ENCODE results near the gene EPHA6. TPM values are rescaled to one million over a fixed set of nuclear protein-coding genes. Genes with fewer than 3 reads are reported as not detected.

EPHA6 gene
- total RNA-seq, 1 experiment from 2014 or later = 0.61 TPM

DNA sequence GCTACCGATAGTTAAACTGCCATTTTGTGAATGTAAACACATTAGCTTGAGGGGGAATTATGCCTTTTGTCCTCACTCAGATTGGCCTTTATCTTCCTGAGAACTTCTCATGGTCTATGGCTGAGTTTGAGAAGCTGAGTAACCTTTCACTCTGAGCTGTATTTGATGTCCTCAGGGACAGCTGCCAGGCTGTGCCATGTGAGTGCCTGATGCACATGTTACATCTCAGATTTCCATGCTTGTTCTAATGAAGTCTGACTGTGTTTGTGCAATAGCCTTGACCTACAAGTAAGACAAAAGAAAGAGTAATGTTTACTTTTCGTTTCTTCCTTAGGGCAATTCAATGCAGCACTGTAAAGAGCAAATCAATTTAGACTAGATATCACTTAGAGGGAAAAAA lies 906.0 kb downstream of the EPHA6 start:
- H3K4me1 ChIP-seq (ENCODE audit: insufficient read depth, low read length) = peaks cover 2% of the 10 kb centered on the region; the same call in 1 of the 2 replicates
- H3K79me1 ChIP-seq (ENCODE audit: insufficient read depth, low read depth, low read length, poor library complexity, severe bottlenecking) = no peaks in the 10 kb centered on the region
- H3K9ac ChIP-seq (ENCODE audit: extremely low read depth, insufficient read length, low read length) = no peak overlapping the region
- no peak overlapping the region for H2AFZ ChIP-seq (ENCODE audit: low read length)
- no peak overlapping the region for H3K18ac ChIP-seq (ENCODE audit: insufficient read length, low read depth, low read length)
- H3K14ac ChIP-seq (ENCODE audit: insufficient read depth, low read length) = no peak overlapping the region
- H3K36me3 Mint-ChIP-seq (ENCODE audit: insufficient read depth in 1 of 3, low read depth in 3 of 3) = no peaks in the 10 kb centered on the region
- no peak overlapping the region for H3K27ac Mint-ChIP-seq
- no peak overlapping the region for H2BK120ac ChIP-seq (ENCODE audit: low read depth, low read length, poor library complexity, severe bottlenecking)
- H4K8ac ChIP-seq (replicated peaks; ENCODE audit: insufficient read length, low read depth, low read length) = no peak overlapping the region
- no peak overlapping the region for H2AK5ac ChIP-seq (ENCODE audit: insufficient read length, low read length)
- no peak overlapping the region for H2BK5ac ChIP-seq (ENCODE audit: insufficient read length, low read length)
- no peak overlapping the region for H2BK15ac ChIP-seq (ENCODE audit: low read depth, low read length)
- H3K27ac ChIP-seq (ENCODE audit: insufficient read length, low read depth, low read length) = no peak overlapping the region
- no peak overlapping the region for H4K5ac ChIP-seq (ENCODE audit: insufficient read length, low read depth, low read length)
- no peak overlapping the region for H3K4ac ChIP-seq (ENCODE audit: low read depth, low read length)
- H3K79me2 ChIP-seq (ENCODE audit: insufficient read depth, low read length) = no peaks in the 10 kb centered on the region
- no peak for DNase-seq
- no peak overlapping the region for H3K23ac ChIP-seq (ENCODE audit: insufficient read length, low read depth, low read length)
- H3K23me2 ChIP-seq (ENCODE audit: insufficient read length, low read depth, low read length, poor library complexity, severe bottlenecking) = no peaks in the 10 kb centered on the region
- TF ChIP-seq, protein P1, sequence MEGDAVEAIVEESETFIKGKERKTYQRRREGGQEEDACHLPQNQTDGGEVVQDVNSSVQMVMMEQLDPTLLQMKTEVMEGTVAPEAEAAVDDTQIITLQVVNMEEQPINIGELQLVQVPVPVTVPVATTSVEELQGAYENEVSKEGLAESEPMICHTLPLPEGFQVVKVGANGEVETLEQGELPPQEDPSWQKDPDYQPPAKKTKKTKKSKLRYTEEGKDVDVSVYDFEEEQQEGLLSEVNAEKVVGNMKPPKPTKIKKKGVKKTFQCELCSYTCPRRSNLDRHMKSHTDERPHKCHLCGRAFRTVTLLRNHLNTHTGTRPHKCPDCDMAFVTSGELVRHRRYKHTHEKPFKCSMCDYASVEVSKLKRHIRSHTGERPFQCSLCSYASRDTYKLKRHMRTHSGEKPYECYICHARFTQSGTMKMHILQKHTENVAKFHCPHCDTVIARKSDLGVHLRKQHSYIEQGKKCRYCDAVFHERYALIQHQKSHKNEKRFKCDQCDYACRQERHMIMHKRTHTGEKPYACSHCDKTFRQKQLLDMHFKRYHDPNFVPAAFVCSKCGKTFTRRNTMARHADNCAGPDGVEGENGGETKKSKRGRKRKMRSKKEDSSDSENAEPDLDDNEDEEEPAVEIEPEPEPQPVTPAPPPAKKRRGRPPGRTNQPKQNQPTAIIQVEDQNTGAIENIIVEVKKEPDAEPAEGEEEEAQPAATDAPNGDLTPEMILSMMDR (conservative IDR thresholded peaks at IDR 0.05) = no peak
- H3K27me3 Mint-ChIP-seq (ENCODE audit: low read depth) = no peaks in the 10 kb centered on the region
- H3K4me1 Mint-ChIP-seq = peaks cover 8 to 11% of the 10 kb centered on the region in 2 experiments
- H3K9me3 ChIP-seq (ENCODE audit: control insufficient read depth, low read depth, low read length) = no peaks in the 10 kb centered on the region
- no peak overlapping the region for H3T11ph ChIP-seq (ENCODE audit: low read length)
- no peaks in the 10 kb centered on the region for H3K9me3 Mint-ChIP-seq
- H2BK12ac ChIP-seq (ENCODE audit: insufficient read length, low read depth, low read length) = no peak overlapping the region
- no peaks in the 10 kb centered on the region for H3K27me3 ChIP-seq (ENCODE audit: insufficient read depth, low read length)
- H3K56ac ChIP-seq (ENCODE audit: insufficient read length, low read depth, low read length) = no peak overlapping the region
- H4K91ac ChIP-seq (ENCODE audit: insufficient read length, low read depth, low read length) = no peak overlapping the region
- H3K4me3 Mint-ChIP-seq = no peak overlapping the region
- no peak overlapping the region for H2BK20ac ChIP-seq (ENCODE audit: low read depth, low read length, poor library complexity, severe bottlenecking)
- no CpG with 5 or more reads among the region's 2 CpGs for WGBS (ENCODE audit: extremely low coverage, insufficient read length, low lambda C conversion rate)
- H4K20me1 ChIP-seq (ENCODE audit: control insufficient read depth, insufficient read depth, insufficient read length) = no peaks in the 10 kb centered on the region
- H3K4me2 ChIP-seq (ENCODE audit: insufficient read depth, insufficient read length, low read length) = no peak overlapping the region
